WTC11 (cell line): ENCODE results near the gene ARHGAP15. TPM values are rescaled to one million over a fixed set of nuclear protein-coding genes. Genes with fewer than 3 reads are reported as not detected.

Source experiments
- ATAC-seq: fragments of 200-7000 bp; cut with Tn5 transposase; 2 replicates; pipeline ENCODE4 v1.10.0; 2021; ENCODE audit warnings: mild to moderate bottlenecking, moderate library complexity
- CTCF ChIA-PET: fragments of 300-600 bp; sonication (Branson Sonifier 250); formaldehyde crosslinking; loops from one replicate; lab custom pipeline; 2021; ENCODE audit warnings: antibody characterized with exemption; lab: Charles Lee
- POLR2A ChIA-PET: fragments of 350-600 bp; sonication (Branson Sonifier 250); formaldehyde crosslinking; loops from one replicate; lab custom pipeline; 2021; ENCODE audit warnings: antibody characterized with exemption; lab: Charles Lee
- DNase-seq: peaks from one replicate; pipeline ENCODE4 v3.0.0; 2021; ENCODE audit warnings: low spot score
- H3K27ac Mint-ChIP-seq: 2 replicates; pipeline ENCODE4 v1.8.0; 2021; ENCODE audit warnings: mixed read lengths
- H3K27me3 Mint-ChIP-seq: 2 replicates; pipeline ENCODE4 v1.8.0; 2021; ENCODE audit warnings: low read depth, mild to moderate bottlenecking, moderate library complexity, mixed read lengths
- H3K36me3 Mint-ChIP-seq: 2 replicates; pipeline ENCODE4 v1.8.0; 2021; ENCODE audit warnings: mixed read lengths
- H3K4me1 Mint-ChIP-seq: 2 replicates; pipeline ENCODE4 v1.8.0; 2022; ENCODE audit warnings: mixed read lengths
- H3K4me3 Mint-ChIP-seq: 2 replicates; pipeline ENCODE4 v1.8.0; 2021; ENCODE audit warnings: mild to moderate bottlenecking, moderate library complexity, mixed read lengths
- H3K9me3 Mint-ChIP-seq: 2 replicates; pipeline ENCODE4 v1.8.0; 2021; ENCODE audit warnings: mixed read lengths
- AFF4 ChIP-seq: sonication (generic); formaldehyde crosslinking; IDR thresholded peaks from 2 replicates; pipeline ENCODE4 v1.8.1; 2023; ENCODE audit warnings: mild to moderate bottlenecking, missing genetic modification reagents, borderline replicate concordance
- ATF1 ChIP-seq: sonication (generic); formaldehyde crosslinking; IDR thresholded peaks from 2 replicates; pipeline ENCODE4 v1.8.1; 2023; ENCODE audit warnings: mild to moderate bottlenecking, moderate library complexity, missing genetic modification reagents
- CBFB ChIP-seq: sonication (generic); formaldehyde crosslinking; IDR thresholded peaks from 2 replicates; pipeline ENCODE4 v1.8.1; 2022; ENCODE audit warnings: mild to moderate bottlenecking, low read depth, missing genetic modification reagents
- CREB1 ChIP-seq: sonication (generic); formaldehyde crosslinking; IDR thresholded peaks from 2 replicates; pipeline ENCODE4 v1.8.0; 2023; ENCODE audit warnings: mild to moderate bottlenecking, missing genetic modification reagents
- CREM ChIP-seq: sonication (generic); formaldehyde crosslinking; IDR thresholded peaks from 2 replicates; pipeline ENCODE4 v1.8.1; 2022; ENCODE audit warnings: mild to moderate bottlenecking, missing genetic modification reagents, moderate library complexity
- ESRRA ChIP-seq: sonication (generic); formaldehyde crosslinking; IDR thresholded peaks from 2 replicates; pipeline ENCODE4 v1.8.1; 2022; ENCODE audit warnings: mild to moderate bottlenecking, missing genetic modification reagents, borderline replicate concordance
- FOXP1 ChIP-seq: sonication (generic); formaldehyde crosslinking; IDR thresholded peaks from 2 replicates; pipeline ENCODE4 v1.8.0; 2022; ENCODE audit warnings: missing genetic modification reagents, mild to moderate bottlenecking, moderate library complexity, borderline replicate concordance
- GRHL2 ChIP-seq: fragments of 250-450 bp; sonication (Bioruptor Pico); IDR thresholded peaks from 2 replicates; pipeline ENCODE4 v1.8.0; 2022; ENCODE audit warnings: mild to moderate bottlenecking, moderate library complexity; ENCODE audit not compliant: insufficient replicate concordance, severe bottlenecking
- RORB ChIP-seq: fragments of 250-450 bp; sonication (Bioruptor Pico); IDR thresholded peaks from 2 replicates; pipeline ENCODE4 v1.9.0; 2021; ENCODE audit warnings: mild to moderate bottlenecking
- SMAD4 ChIP-seq: sonication (generic); formaldehyde crosslinking; IDR thresholded peaks from 2 replicates; pipeline ENCODE4 v1.8.0; 2022; ENCODE audit warnings: mild to moderate bottlenecking, missing genetic modification reagents
- ZMAT4 ChIP-seq: fragments of 250-450 bp; sonication (Bioruptor Pico); IDR thresholded peaks from 2 replicates; pipeline ENCODE4 v1.9.0; 2021; ENCODE audit warnings: mild to moderate bottlenecking
- ZNF423 ChIP-seq: fragments of 250-450 bp; sonication (Bioruptor Pico); IDR thresholded peaks from 2 replicates; pipeline ENCODE4 v2.1.2; 2022; ENCODE audit warnings: mild to moderate bottlenecking, moderate library complexity
- total RNA-seq: library from RNA; stranded (reverse); gene quantifications from 3 replicates; pipeline ENCODE4 v1.2.3, GENCODE V29; 2021
- TF ChIP-seq, protein P1 (sequence below): sonication (generic); formaldehyde crosslinking; IDR thresholded peaks from 2 replicates; pipeline ENCODE4 v1.8.0; 2022; ENCODE audit warnings: mild to moderate bottlenecking, missing genetic modification reagents
- TF ChIP-seq, protein P2 (sequence below): sonication (generic); formaldehyde crosslinking; IDR thresholded peaks from 2 replicates; pipeline ENCODE4 v1.8.0; 2022; ENCODE audit warnings: missing genetic modification reagents
- TF ChIP-seq, protein P3 (sequence below): sonication (generic); formaldehyde crosslinking; IDR thresholded peaks from 2 replicates; pipeline ENCODE4 v1.8.0; 2023; ENCODE audit warnings: mild to moderate bottlenecking, missing genetic modification reagents
- TF ChIP-seq, protein P4 (sequence below): sonication (generic); formaldehyde crosslinking; IDR thresholded peaks from 2 replicates; pipeline ENCODE4 v1.8.1; 2023; ENCODE audit warnings: mild to moderate bottlenecking, missing genetic modification reagents, moderate library complexity

The ARHGAP15 gene
- total RNA-seq, 1 experiment from 2014 or later: 0.28 TPM

DNA sequence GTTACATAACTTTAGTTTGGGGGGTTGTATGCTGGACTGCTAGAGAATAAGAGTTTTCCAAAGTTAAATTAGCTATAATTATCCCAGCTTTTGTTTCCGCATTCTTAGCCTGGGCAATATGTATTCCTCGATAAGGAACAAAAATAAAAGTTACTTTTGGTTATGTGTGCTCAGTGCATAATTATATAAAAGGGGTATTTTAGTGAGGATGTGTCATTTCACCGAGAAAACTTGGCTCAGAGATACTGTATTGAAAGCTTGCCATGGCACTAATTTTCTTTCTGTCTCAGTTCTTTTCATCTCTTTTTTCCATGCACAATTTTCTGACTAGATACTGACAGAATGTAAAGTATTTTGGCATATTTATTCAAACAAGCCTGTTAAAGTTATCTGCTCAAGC lies 28.2 kb downstream of the ARHGAP15 start:
- ChIA-PET CTCF (interaction anchor here (1.6 to 1.9 kb wide), 2 partner anchors 102 kb away, joined by 6 to 10 read pairs; no protein-coding TSS in a partner anchor), POLR2A (no interaction called here)
- Mint-ChIP-seq H3K9me3 (no peaks in the 10 kb centered on the region), H3K4me1 (peaks cover 14% of the 10 kb centered on the region), H3K36me3 (no peaks in the 10 kb centered on the region), H3K27me3 (no peaks in the 10 kb centered on the region; the same call in 1 of the 2 replicates), H3K4me3 (no peak overlapping the region), H3K27ac (no peak overlapping the region)
- ATAC-seq: no peak
- TF ChIP-seq CREM (CRISPR knock-in tag): no peak
- TF ChIP-seq FOXP1 (CRISPR knock-in tag): no peak
- no peak for TF ChIP-seq ATF1 (CRISPR knock-in tag)
- TF ChIP-seq AFF4 (CRISPR knock-in tag): no peak
- no peak for TF ChIP-seq ESRRA
- no peak for TF ChIP-seq ZNF423
- TF ChIP-seq, protein P1, sequence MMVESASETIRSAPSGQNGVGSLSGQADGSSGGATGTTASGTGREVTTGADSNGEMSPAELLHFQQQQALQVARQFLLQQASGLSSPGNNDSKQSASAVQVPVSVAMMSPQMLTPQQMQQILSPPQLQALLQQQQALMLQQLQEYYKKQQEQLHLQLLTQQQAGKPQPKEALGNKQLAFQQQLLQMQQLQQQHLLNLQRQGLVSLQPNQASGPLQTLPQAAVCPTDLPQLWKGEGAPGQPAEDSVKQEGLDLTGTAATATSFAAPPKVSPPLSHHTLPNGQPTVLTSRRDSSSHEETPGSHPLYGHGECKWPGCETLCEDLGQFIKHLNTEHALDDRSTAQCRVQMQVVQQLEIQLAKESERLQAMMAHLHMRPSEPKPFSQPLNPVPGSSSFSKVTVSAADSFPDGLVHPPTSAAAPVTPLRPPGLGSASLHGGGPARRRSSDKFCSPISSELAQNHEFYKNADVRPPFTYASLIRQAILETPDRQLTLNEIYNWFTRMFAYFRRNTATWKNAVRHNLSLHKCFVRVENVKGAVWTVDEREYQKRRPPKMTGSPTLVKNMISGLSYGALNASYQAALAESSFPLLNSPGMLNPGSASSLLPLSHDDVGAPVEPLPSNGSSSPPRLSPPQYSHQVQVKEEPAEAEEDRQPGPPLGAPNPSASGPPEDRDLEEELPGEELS (CRISPR knock-in tag): no peak
- TF ChIP-seq CBFB (CRISPR knock-in tag): no peak
- TF ChIP-seq, protein P2, sequence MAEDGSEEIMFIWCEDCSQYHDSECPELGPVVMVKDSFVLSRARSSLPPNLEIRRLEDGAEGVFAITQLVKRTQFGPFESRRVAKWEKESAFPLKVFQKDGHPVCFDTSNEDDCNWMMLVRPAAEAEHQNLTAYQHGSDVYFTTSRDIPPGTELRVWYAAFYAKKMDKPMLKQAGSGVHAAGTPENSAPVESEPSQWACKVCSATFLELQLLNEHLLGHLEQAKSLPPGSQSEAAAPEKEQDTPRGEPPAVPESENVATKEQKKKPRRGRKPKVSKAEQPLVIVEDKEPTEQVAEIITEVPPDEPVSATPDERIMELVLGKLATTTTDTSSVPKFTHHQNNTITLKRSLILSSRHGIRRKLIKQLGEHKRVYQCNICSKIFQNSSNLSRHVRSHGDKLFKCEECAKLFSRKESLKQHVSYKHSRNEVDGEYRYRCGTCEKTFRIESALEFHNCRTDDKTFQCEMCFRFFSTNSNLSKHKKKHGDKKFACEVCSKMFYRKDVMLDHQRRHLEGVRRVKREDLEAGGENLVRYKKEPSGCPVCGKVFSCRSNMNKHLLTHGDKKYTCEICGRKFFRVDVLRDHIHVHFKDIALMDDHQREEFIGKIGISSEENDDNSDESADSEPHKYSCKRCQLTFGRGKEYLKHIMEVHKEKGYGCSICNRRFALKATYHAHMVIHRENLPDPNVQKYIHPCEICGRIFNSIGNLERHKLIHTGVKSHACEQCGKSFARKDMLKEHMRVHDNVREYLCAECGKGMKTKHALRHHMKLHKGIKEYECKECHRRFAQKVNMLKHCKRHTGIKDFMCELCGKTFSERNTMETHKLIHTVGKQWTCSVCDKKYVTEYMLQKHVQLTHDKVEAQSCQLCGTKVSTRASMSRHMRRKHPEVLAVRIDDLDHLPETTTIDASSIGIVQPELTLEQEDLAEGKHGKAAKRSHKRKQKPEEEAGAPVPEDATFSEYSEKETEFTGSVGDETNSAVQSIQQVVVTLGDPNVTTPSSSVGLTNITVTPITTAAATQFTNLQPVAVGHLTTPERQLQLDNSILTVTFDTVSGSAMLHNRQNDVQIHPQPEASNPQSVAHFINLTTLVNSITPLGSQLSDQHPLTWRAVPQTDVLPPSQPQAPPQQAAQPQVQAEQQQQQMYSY (CRISPR knock-in tag): no peak
- TF ChIP-seq, protein P3, sequence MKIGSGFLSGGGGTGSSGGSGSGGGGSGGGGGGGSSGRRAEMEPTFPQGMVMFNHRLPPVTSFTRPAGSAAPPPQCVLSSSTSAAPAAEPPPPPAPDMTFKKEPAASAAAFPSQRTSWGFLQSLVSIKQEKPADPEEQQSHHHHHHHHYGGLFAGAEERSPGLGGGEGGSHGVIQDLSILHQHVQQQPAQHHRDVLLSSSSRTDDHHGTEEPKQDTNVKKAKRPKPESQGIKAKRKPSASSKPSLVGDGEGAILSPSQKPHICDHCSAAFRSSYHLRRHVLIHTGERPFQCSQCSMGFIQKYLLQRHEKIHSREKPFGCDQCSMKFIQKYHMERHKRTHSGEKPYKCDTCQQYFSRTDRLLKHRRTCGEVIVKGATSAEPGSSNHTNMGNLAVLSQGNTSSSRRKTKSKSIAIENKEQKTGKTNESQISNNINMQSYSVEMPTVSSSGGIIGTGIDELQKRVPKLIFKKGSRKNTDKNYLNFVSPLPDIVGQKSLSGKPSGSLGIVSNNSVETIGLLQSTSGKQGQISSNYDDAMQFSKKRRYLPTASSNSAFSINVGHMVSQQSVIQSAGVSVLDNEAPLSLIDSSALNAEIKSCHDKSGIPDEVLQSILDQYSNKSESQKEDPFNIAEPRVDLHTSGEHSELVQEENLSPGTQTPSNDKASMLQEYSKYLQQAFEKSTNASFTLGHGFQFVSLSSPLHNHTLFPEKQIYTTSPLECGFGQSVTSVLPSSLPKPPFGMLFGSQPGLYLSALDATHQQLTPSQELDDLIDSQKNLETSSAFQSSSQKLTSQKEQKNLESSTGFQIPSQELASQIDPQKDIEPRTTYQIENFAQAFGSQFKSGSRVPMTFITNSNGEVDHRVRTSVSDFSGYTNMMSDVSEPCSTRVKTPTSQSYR (CRISPR knock-in tag): no peak
- no peak for TF ChIP-seq CREB1 (CRISPR knock-in tag)
- no peak for TF ChIP-seq RORB (CRISPR knock-in tag)
- no peak for TF ChIP-seq SMAD4 (CRISPR knock-in tag)
- TF ChIP-seq GRHL2: no peak
- TF ChIP-seq, protein P4, sequence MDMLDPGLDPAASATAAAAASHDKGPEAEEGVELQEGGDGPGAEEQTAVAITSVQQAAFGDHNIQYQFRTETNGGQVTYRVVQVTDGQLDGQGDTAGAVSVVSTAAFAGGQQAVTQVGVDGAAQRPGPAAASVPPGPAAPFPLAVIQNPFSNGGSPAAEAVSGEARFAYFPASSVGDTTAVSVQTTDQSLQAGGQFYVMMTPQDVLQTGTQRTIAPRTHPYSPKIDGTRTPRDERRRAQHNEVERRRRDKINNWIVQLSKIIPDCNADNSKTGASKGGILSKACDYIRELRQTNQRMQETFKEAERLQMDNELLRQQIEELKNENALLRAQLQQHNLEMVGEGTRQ: no peak
- no peak for TF ChIP-seq ZMAT4 (CRISPR knock-in tag)
- DNase-seq: no peak
